Measurements from ENCODE around the gene TLN1. TPM values are rescaled to one million over a fixed set of nuclear protein-coding genes. Genes with fewer than 3 reads are reported as not detected.

The TLN1 gene
- total RNA-seq, 2 donors from 2014 or later: 117 to 123 TPM

- H3K27ac Mint-ChIP-seq: no peak overlapping the region
- no peaks in the 10 kb centered on the region for H3K4me1 Mint-ChIP-seq
- Histone ChIP-seq H3K27me3 (ENCODE audit: control insufficient read depth, insufficient read depth, low read length, poor library complexity, severe bottlenecking) (no peaks in the 10 kb centered on the region), H3K4me3 (ENCODE audit: low read length) (no peak overlapping the region), H3K36me3 (ENCODE audit: control insufficient read depth, insufficient read depth, low read length) (peaks cover 88% of the 10 kb centered on the region), H3K9me3 (ENCODE audit: control insufficient read depth, low read length) (no peaks in the 10 kb centered on the region), H3K4me1 (ENCODE audit: control insufficient read depth, insufficient read depth, low read length) (no peaks in the 10 kb centered on the region), H3K27ac (ENCODE audit: low read depth, low read length) (no peak overlapping the region), H3K9ac (ENCODE audit: extremely low read depth, low read length, poor library complexity, severe bottlenecking) (no peak overlapping the region)
- WGBS, 2 experiments (ENCODE audit: insufficient coverage in 1 of 2, insufficient read length in 1 of 2): 95% methylated on average over 7 of the region's 7 CpGs; no CpG with 5 or more reads in 1 of the 2 experiments
- TF ChIP-seq CTCF (conservative IDR thresholded peaks at IDR 0.05): no peak
- DNase-seq: no peak
- H3K27me3 Mint-ChIP-seq (ENCODE audit: insufficient read depth): no peaks in the 10 kb centered on the region
- H3K9me3 Mint-ChIP-seq: no peaks in the 10 kb centered on the region
- H3K36me3 Mint-ChIP-seq (ENCODE audit: low read depth): peaks cover 74% of the 10 kb centered on the region
- H3K4me3 Mint-ChIP-seq: no peak overlapping the region
Measured at GRCh38 chr9:35705836-35706430, 26.1 kb downstream of the TLN1 start.

DNA sequence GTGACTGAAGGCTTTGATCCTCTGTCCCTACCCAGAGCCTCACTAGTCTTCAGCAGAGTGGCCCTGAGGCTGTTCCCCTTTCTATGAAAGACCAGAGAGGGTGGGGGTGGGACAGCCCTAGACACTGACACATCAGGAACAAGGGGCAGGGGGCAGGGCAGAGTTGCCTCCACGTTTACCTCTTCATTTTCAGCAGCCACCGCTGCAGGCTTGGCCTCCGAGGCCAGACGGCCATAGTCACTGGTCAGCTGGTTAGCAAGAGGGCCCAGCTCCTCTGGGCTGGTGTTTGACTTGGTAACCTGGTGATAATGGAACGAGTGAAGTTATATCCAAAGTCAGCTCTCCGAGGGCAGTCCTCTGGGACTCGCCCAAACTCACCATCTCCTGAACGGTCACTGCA lies 26.6 kb downstream of the TLN1 start:
- H3K36me3 ChIP-seq (ENCODE audit: control insufficient read depth, insufficient read depth, low read length): peaks cover 88% of the 10 kb centered on the region
- H3K27ac Mint-ChIP-seq: no peak overlapping the region
- H3K27me3 Mint-ChIP-seq (ENCODE audit: insufficient read depth): no peaks in the 10 kb centered on the region
- no peaks in the 10 kb centered on the region for H3K9me3 ChIP-seq (ENCODE audit: control insufficient read depth, low read length)
- no peak overlapping the region for H3K4me3 ChIP-seq (ENCODE audit: low read length)
- no peak overlapping the region for H3K27ac ChIP-seq (ENCODE audit: low read depth, low read length)
- H3K9ac ChIP-seq (ENCODE audit: extremely low read depth, low read length, poor library complexity, severe bottlenecking): no peak overlapping the region
- no peaks in the 10 kb centered on the region for H3K27me3 ChIP-seq (ENCODE audit: control insufficient read depth, insufficient read depth, low read length, poor library complexity, severe bottlenecking)
- DNase-seq: no peak
- H3K36me3 Mint-ChIP-seq (ENCODE audit: low read depth): peaks cover 68% of the 10 kb centered on the region
- H3K4me3 Mint-ChIP-seq: no peak overlapping the region
- no peaks in the 10 kb centered on the region for H3K4me1 ChIP-seq (ENCODE audit: control insufficient read depth, insufficient read depth, low read length)
- no peak for TF ChIP-seq CTCF (conservative IDR thresholded peaks at IDR 0.05)
- no peaks in the 10 kb centered on the region for H3K9me3 Mint-ChIP-seq
- 83 to 91% methylated on average over 7 to 8 of the region's 8 CpGs for WGBS, 2 experiments (ENCODE audit: insufficient coverage in 1 of 2, insufficient read length in 1 of 2)
- H3K4me1 Mint-ChIP-seq: no peaks in the 10 kb centered on the region

DNA sequence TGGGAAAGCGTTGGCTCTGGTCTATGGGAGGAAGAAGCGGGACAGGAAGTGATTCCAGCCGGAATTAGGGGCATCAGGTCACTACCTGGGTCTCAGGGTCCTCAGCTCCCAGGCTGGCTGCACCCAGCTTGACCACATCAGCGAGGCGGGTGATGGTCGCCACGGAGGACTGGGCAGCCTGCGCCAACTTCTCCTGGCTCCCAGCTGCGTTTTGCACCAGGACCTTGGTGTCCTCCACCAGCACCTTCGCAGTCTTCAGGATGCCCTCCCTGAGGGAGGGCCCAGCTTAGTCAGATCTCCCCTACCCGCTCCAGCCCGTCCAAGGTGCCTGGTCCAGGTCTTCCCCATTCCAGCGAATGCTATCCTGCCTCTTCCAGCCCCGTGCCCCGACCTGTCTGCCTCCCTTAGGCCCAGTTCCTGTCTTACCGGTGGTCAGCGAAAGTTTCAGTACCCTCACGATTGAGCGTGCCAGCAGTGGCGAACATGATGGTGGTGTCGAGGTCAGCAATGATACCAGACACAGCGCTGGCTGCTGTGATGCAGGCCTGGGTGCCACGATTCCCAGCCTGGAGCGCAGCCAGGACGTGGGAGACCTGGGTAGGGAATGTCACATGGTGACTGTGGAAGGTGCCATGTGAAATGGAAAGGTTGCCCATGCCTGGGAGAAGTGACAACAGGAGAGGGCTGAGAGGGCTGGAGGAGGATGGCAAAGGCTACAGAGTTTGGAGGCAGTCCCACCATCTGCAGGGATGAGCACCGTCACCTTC lies 27.9 kb downstream of the TLN1 start:
- Mint-ChIP-seq H3K27ac (no peak overlapping the region), H3K36me3 (ENCODE audit: low read depth) (peaks cover 61% of the 10 kb centered on the region), H3K9me3 (no peaks in the 10 kb centered on the region), H3K4me3 (no peak overlapping the region), H3K27me3 (ENCODE audit: insufficient read depth) (no peaks in the 10 kb centered on the region), H3K4me1 (no peaks in the 10 kb centered on the region)
- H3K27ac ChIP-seq (ENCODE audit: low read depth, low read length): no peak overlapping the region
- no peak overlapping the region for H3K4me3 ChIP-seq (ENCODE audit: low read length)
- WGBS, 2 experiments (ENCODE audit: insufficient coverage in 1 of 2, insufficient read length in 1 of 2): 93 to 94% methylated on average over 20 to 26 of the region's 26 CpGs
- H3K9me3 ChIP-seq (ENCODE audit: control insufficient read depth, low read length): no peaks in the 10 kb centered on the region
- peaks cover 94% of the 10 kb centered on the region for H3K36me3 ChIP-seq (ENCODE audit: control insufficient read depth, insufficient read depth, low read length)
- no peak for DNase-seq
- no peak overlapping the region for H3K9ac ChIP-seq (ENCODE audit: extremely low read depth, low read length, poor library complexity, severe bottlenecking)
- no peak for TF ChIP-seq CTCF (conservative IDR thresholded peaks at IDR 0.05)
- no peaks in the 10 kb centered on the region for H3K27me3 ChIP-seq (ENCODE audit: control insufficient read depth, insufficient read depth, low read length, poor library complexity, severe bottlenecking)
- no peaks in the 10 kb centered on the region for H3K4me1 ChIP-seq (ENCODE audit: control insufficient read depth, insufficient read depth, low read length)
